A172 (cell line): ENCODE results near the gene XPR1. TPM values are rescaled to one million over a fixed set of nuclear protein-coding genes. Genes with fewer than 3 reads are reported as not detected.

ENCODE experiments used
- DNase-seq: peaks from one replicate; pipeline ENCODE4 v3.0.0-alpha.2; 2015; ENCODE audit warnings: low spot score
- total RNA-seq: library from RNA; depleted of rRNA; stranded (reverse); fragments of >200 nt; shearing (Covaris generic); gene quantifications from 2 replicates; pipeline ENCODE4 v1.2.3, GENCODE V29; 2014

Gene XPR1
- total RNA-seq, 1 experiment from 2014 or later = 33.6 TPM

DNA sequence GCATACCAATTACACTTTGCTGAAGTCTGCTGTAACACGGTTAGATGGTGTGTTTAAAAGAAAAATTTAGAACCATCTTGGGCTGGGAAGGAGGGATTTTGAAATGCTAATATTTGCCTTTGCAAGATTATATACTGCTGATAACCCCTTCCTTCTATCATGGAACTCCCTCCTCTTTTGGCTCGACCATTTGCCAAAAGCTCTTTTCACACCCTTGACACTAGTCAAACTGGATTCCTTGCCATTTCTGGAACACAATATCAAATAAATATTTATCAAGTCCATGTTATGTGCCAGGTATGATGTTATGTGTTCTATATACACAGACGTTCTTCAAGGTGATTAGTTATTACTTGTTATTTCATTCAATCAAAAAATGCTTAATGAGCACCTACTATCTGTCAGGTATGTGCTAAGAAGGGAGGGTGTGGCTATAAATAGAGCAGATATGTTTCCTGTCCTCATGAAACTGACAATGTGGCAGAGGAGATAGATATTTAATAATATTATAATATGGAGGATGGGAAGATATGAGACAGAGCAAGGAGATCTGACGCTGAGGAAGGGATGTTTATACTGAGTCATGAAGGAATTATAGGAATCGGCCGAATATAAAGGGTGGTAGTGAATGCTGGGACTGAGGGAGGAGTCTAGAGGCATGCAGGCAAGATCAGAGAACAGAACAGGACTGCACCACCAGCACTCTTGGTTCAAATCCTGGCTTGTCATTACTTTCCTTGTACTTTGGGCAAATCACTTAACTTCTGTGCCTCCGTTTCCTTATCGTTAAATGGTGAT, 16.1 kb upstream of the XPR1 start:
- no peak for DNase-seq

DNA sequence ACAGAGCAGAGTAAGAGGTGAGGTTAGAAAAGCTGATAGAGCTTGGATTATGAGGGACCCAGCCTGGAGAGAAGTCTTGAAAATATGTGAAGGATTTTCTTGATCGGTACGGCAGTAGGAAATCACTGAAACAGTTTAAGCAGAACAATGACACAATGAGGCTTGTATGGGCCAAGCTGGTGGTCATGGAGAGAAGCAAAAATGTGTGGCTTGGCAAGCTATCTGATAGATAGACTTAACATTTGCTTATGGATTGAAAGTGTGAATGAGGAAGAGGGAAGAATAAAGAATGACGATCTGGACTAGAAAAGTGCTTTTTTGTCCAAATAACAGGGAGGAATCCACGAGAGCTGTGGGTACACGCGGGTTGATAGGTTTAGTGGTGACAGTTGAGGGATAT, 15.4 kb upstream of the XPR1 start:
- DNase-seq = no peak

DNA sequence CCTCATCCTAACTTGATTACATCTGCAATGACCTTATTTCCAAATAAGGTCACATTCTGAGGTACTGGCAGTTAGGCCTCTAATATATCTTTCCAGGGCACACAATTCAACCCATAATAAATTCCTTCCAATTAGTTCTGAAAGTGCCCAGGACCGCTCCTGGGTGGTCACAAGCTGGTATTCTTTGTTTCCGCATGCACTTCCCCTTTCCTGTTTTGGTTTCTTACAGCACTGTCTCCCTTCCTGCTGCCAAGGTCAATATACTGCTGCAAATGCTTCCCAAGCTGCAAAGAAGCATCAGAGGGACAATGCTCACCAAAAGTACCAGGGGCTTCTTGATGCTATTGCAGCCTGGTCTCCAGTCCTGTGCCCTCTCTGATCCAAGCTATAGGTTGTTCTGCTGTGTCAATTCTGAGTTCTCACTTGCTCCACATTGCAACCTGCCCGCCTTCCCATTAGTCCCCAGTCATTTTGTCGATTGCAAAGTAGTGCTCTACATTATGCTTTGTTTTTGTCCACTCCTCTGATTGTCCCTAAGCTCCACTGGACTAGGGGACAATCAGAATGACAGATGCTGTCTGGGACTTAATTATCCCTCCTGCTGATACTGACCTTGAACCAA, 13.9 kb upstream of the XPR1 start:
- DNase-seq = no peak

DNA sequence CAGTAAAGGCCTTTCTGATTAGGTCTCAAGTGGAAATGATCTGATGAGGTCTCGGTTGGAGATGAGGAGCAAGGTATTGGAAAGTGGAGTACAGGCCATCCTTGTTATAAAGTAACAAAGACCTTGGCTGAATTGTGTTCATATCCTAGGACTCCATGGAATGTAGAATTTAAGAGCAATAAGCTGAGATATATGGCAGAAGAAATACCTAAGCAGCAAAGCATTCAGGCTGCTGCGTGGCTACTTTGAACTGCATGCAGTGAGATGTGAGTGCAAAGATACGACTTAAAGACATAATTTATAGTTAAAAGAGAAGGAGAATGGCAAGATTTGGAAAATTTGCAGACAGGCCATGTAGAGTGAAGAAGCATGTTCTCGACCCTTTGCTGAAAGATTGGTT, 11.2 kb upstream of the XPR1 start:
- DNase-seq = no peak

DNA sequence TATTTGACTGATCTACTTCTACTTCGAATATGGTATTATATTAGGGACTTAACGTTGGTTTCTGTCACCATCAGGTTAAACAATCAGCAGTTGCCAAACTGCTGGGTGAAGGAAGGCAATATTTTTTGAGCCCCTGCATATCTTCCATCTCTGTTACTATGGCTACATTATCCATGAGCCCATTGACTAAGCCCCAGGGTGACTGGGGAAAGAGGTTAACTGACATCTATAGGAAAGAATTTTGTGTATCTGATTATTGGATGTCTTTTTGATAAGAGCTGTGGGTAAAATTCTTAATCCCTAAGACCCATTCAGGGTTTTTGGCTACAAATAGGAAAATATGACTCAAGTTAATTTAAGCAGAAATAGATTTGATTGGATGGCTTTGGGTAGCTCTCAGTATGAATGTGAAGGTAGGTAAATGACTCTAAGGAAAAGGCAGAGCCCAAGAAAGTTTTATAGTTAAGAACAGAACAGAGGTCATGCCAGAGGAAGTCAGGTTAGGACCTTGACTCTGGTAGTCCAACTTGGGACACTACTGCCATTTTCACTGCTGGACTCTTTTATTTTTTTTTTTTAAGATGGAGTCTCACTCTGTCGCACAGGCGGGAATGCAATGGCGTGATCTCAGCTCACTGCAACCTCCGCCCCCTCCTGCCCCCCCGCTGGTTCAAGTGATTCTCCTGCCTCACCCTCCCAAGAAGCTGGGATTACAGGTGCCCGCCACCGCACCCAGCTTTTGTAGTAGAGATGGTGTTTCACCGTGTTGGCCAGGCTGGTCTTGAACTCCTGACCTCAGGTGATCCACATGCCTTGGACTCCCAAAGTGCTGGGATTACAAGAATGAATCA, 8.9 kb upstream of the XPR1 start:
- DNase-seq = no peak

DNA sequence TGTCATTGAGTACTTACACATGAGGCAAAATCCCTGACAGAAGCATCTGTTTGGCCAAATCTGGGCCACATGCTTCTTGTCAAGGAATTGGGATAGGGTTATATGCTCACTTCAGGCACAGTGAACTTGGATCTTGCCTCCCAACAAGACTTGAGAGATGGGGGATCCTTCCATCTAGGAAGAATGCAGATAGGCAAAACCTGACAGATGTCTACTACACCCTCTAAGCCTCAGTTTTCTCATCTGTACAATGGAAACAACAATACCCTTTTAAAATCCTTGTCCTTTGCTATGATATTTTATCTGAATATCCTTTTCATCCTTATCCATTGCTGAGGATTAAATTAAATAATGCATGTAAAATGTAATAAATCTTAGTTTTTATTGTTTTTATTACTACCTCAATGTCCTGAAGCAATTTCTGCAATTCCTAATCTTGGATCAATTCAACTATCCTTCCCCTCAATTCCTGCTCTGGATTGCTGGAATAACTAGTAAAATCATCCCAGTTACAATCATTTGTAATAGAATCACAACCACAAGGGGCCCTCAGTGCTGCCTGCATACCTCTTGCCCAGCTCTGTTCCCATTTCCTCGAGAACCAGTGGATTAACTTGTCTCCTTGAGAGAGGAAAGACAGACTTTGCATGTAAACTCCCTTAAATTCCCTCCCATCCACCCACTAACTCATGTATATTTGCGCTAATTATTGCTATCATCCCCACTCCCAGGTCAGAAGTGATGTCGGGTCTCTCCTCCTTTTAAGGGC, 8.1 kb upstream of the XPR1 start:
- DNase-seq = no peak

DNA sequence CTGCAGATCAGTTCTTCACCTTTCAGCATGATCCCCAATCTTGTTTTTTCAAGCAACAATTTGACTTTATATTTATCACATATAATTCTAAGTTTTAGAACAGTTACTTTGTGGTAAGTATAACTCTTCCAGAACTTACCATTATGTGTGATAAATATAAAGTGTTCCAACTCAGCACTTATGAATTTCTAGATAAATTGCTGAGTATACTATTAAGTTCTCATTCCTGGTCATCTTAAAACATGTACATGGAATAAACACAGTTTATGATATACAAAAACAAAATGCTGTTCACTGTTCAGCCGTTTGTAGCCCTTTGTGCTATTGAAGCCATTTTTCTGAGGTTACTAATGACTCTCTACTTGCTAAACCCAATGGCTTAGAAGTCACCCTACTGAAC, 5.1 kb upstream of the XPR1 start:
- no peak for DNase-seq

DNA sequence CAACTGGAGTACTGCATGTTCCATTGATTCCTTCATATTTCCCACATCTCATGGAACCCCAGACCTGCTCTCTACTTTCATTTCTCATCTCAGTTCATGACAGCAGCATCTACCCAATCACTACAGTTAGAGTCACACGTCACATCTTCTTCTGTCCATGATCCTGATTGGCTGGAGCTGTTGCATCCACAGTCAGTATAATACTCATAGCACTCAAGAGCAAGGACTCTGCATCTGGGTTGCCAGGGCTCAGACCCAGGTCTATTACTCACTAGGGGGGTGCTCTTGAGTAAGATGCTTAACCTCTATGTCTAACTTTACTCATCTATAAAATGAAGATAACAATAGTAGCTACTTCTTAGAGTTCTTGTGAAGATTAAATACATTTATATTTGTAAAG, 4.4 kb upstream of the XPR1 start:
- DNase-seq = no peak

DNA sequence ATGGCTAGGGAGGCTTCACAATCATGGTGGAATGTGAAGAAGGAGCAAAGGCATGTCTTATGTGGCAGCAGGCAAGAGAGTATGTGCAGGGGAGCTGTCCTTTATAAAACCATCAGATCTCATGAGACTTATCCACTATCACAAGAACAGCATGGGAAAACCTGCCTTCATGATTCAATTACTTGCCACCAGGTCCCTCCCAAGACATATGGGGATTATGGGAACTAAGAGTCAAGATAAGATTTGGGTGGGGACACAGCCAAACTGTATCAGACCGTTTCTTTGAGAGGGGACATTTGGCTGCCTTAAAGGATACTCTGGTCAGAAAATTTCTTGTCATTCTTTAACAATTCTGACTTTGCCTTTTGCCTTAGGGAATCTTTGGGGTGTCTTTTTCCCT, 3.2 kb upstream of the XPR1 start:
- DNase-seq = no peak

DNA sequence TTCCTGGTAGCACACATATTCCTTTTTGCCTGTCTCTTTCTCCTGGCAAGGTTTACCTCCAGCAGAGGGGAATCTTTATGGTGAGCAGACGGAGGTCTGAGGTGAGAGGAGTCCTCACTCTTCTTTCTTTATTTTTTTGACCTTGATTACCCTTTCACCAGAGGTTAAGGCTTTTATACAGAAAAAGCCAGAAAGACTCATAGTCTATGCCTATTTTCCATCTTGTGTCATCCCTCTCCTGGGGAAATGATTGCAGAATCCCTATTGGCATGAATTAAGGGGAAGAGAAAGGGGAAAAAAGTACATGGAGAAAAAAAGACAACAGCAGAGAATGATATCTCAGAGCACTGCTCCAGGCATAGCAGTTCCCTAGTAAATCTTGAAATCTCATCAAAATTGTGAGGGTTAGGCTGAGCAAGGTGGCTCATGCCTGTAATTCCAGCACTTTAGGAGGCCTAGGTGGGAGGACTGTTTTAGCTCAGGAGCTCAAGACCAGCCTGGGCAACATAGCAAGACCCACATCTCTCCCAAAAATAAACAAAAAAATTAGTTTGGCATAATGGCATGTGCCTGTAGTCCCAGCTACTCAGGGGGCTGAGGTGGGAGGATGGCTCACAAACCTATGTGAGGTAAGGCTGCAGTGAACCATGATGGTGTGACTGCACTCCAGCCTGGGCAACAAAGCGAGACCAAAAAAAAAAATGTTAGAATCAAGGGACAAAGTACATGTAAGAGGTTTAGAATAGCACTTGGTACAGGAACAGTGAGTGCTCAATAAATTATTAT, 1.2 kb upstream of the XPR1 start:
- no peak for DNase-seq

DNA sequence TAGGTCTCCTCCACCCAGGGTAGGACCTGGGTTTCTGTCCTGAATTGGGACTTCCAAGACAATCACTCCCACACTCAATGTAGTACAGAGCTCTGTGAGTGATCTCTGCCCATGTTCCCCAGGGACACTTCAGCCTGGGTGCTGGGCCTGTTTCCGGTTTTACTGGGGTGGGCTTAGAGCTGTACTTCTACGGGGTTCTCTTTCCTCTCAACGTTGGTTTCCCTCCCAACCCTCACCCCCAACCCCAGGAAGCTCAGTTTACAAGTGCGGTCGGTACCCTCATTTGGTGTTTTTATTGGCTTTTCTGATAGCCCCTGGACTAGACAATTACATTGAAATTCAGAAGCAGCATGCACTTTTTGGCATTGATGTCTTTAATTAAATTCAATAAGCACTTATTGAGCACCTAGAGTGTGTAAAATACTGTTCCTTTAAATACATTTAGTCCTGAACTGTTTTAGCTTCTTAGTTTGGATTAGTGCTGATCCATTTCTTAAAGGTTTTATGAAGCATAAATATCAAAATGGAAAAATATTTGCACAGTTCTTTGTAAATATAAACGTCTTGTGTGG, 542 bp upstream of the XPR1 start:
- no peak for DNase-seq

DNA sequence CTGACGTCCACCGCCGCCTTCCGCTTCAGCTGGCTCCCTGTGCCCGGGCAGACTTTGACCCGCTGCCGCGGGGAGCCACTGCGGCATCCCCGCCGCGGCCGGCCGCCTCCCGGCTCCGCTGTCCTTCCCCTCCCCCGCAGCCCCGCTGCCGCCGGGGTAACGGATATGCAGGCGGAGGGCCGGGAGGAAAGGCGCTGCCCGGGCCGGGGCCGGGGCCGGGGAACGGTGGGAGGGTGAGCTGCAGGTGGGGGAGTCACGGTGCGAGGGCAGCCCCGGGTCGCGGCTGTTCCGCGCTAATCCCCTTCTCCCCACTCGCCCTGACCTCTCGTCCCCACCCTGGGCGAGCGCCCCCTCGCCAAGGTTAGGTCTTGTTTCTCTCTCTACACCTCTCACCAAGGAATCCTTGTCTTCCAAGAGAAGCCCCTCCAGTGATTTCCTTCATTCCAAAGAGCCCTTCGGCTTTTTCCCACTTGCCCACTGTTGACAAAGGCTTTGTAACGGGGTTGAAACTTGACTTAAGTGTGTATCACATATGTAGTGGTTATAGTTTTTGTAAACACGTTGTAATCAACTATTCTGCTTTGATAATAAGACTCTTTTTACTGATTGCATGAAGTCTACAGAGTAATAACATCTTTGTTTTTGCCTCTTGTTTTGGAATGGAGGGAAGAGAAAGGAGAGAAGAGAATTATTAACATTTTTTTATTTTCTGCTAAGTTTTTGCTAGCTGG, 669 bp downstream of the XPR1 start:
- DNase-seq = peak; percentile 28

DNA sequence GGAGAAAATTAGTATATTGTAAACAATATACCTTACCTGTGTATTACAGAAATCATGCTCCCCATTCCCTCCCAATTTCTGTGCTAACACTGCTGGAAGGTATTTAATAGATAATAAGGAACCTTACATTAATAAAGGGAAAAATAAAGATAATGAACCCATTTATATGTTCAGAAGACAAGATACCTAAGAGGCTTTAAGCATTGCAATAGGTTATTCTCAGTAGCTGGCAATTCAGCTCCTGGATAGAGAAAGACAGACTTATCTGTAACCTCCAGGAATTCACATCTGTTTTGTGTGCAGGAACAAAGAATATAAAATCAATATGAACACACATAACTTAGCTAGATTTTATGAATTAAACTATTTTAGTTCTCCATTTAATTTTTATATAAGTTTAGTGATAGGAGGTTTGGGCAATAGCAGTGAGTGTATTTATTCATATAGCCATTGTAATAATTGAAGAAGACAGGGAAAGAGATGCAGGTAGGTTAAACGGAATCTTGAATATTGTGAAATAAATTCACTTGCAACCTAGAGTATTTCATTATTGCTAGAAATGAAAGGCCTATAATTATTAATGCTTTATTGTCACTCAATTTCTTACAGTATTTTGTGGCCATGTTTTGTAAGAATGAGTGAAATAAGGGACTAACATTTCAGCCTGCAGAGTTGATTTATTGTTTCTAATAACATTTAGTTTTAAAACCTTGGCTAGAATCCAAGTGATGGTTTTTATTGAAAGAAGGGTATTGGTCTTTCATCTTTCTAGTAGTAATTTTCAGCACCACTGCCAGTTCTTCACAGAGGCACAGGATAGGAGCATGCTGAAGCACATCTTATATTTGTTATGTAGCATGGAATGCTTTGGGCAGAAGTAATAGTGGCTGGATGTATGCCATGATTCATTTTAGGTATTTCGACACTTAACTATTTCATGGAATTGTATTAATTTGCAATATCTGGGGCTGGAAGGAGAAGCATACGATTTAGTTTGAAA, 1.5 kb downstream of the XPR1 start:
- DNase-seq = no peak

DNA sequence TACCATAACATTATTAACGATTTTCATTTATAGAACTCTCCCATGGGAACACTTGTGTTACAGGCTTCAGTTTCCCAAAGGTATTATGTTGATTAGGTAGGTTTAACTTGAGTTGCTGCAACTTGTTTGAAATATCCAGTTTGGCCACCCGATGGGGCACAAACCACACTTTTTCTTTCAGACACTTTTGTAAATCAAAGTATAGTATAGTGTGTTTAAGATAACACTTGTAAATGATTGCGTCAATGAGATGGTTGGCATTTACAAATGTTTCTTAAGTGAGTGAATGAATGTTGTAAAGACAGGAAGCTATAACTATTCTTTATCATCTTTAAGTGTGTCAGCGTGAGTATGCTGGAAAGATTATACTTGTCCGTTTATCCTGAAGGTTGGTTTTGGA, 4.3 kb downstream of the XPR1 start:
- no peak for DNase-seq

DNA sequence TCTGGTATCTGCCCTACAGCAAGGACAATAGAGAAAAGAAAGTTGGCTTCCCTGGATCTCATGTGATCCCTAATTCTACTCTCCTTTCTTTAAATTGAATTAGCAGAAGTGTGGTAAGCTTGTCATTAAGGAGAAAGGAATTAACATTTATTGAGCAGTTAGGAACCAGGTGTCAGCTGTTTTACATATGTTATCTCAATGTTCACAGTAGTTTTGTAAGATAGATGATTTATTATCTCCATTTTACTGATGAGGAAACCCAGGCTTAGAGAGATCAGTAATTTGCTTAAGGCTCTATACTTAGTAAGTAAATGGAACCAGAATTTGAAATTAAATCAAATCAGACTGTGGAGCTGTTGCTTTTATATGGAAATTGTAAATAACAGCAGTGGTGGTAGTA, 8.0 kb downstream of the XPR1 start:
- DNase-seq = no peak

DNA sequence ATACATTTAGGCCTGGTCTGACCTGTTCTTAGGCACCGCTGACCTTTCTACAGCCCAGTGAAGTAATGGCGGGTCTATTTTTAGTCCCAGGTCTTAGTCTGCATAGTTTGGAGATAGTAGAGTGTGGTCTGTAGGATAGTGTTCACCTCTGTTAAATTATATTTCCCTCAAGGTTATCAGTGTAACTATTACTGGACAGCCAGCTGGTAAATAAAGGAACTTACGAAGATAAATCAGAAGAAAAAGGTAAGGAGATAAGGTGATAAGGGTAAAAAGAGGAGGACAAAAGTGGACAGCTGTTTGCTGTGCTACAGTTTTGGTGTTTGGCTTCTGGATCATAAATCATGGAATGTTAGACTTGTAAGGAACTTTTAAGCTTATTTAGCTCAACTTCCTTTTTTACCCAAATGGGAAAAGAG, 8.7 kb downstream of the XPR1 start:
- no peak for DNase-seq

DNA sequence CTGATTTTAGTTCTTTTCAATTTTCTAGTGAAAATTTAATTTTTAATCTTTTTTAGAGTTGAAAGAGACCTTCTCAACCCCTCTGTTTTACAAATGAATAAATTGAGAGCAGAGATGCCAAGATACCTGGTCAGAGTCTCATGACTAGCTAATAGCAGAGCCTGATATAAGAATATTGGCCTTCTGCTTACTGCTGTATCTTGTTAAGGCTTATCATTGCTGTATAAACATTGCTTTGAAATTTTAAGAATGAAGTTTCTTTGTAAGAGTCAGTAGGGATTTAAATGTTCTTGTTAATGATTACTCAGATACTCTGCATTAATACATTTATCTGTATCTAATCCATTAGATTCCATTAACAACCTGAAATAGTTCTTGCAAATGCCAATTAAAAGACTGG, 9.8 kb downstream of the XPR1 start:
- DNase-seq = no peak

DNA sequence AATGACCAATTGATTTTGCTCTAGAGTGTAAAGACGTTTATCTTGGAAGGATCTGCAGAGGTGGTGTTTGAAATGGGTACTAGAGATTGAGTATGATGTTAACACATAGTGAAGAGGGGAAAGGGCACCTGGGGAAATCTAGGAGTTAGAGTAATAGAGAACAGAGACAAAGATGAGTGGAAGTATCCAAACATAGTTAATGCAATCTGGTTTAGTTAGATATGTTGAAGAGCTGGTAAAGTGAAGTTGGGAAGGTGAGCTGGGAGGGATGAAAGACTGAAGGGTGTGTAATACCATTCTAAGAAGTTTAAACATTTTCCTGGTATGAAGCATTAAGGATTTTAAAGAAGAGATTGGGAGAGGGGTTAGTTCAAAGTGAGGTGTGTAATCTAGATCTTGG, 11.0 kb downstream of the XPR1 start:
- DNase-seq = no peak

DNA sequence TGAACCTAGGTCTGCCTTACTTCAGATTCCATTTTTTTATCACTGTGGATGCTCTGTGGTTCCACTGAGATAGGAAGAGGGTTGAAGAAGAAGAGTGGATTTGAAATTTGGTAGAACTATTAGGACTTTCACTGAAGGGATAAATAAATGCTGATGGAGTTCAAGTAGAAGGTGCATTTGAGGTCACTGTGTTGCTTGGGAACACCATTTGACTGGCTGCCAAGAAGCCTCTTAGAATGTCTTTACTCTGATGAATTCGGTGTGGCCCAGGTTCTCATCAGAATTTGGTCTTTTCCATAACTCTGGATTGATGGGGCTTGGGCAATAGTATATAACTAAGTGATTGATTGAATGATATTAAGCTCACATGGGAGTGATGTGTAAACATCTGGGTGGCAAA, 11.9 kb downstream of the XPR1 start:
- DNase-seq = peak; percentile 42
